Activated CD4-positive, alpha-beta T cell treated with anti-CD3 and anti-CD28 coated beads, Interleukin-2, Interleukin-6, amounts not matched to agents 100 ng/mL and 50 ng/mL, durations not matched to agents 16 hours and 8 hours (primary cell): ENCODE measurements around the gene GTF2B.
A peak's percentile ranks its signal among the peaks of the same experiment; 100 is the strongest.
"Not testable (repeated sequence)": the region's sequence is repeated elsewhere in the genome, so short reads cannot be mapped to it uniquely, and the experiment has no call there.

ENCODE experiments used
- DNase-seq: peaks from one replicate; pipeline ENCODE4 v3.0.0-alpha.2; 2020

The GTF2B gene

GRCh38 chr1:88883156-88883555 is 8.2 kb downstream of the GTF2B start:
- no peak for DNase-seq

- DNase-seq, result not testable (repeated sequence)
Observed at GRCh38 chr1:88880717-88881116, 10.7 kb downstream of the GTF2B start.

GRCh38 chr1:88878731-88879130 is 12.6 kb downstream of the GTF2B start:
- no peak for DNase-seq

GRCh38 chr1:88877911-88878310 is 13.5 kb downstream of the GTF2B start:
- no peak for DNase-seq

GRCh38 chr1:88877382-88877825 is 14.0 kb downstream of the GTF2B start:
- DNase-seq, result peak; percentile 15

- DNase-seq, result no peak
Observed at GRCh38 chr1:88876573-88877365, 14.6 kb downstream of the GTF2B start.

- no peak for DNase-seq
Observed at GRCh38 chr1:88875595-88875994, 15.8 kb downstream of the GTF2B start.

- no peak for DNase-seq
Observed at GRCh38 chr1:88873737-88874349, 17.5 kb downstream of the GTF2B start.

- DNase-seq, result not testable (repeated sequence)
Observed at GRCh38 chr1:88869644-88870043, 21.7 kb downstream of the GTF2B start.

- peak; percentile 47 for DNase-seq
Observed at GRCh38 chr1:88867743-88868521, 23.4 kb downstream of the GTF2B start.

GRCh38 chr1:88851303-88852063 is 39.9 kb downstream of the GTF2B start:
- no peak for DNase-seq

- no peak for DNase-seq
Observed at GRCh38 chr1:88847643-88848042, 43.7 kb downstream of the GTF2B start.

GRCh38 chr1:88825721-88826120 is 65.6 kb downstream of the GTF2B start:
- DNase-seq, result no peak

- not testable (repeated sequence) for DNase-seq
Observed at GRCh38 chr1:88819642-88820041, 71.7 kb downstream of the GTF2B start.

GRCh38 chr1:88813471-88813870 is 77.9 kb downstream of the GTF2B start:
- DNase-seq, result no peak

- DNase-seq, result no peak
Observed at GRCh38 chr1:88812366-88812765, 79.0 kb downstream of the GTF2B start.

- no peak for DNase-seq
Observed at GRCh38 chr1:88803444-88803843, 87.9 kb downstream of the GTF2B start.

GRCh38 chr1:88802950-88803349 is 88.4 kb downstream of the GTF2B start:
- no peak for DNase-seq
